Pulmonary artery endothelial cell (primary cell): ENCODE measurements around the gene MNDA. TPM values are rescaled to one million over a fixed set of nuclear protein-coding genes. Genes with fewer than 3 reads are reported as not detected.
"Not testable (repeated sequence)": the region's sequence is repeated elsewhere in the genome, so short reads cannot be mapped to it uniquely, and the experiment has no call there.

Experiments
- DNase-seq: peaks from one replicate; pipeline ENCODE4 v3.0.0-alpha.2; 2011; ENCODE audit warnings: low read depth, low spot score
- total RNA-seq: library from RNA; depleted of rRNA; stranded (reverse); fragments of >200 nt; gene quantifications from 2 replicates; pipeline ENCODE4 v1.2.3, GENCODE V29; 2014

The MNDA gene
- total RNA-seq, 1 donor from 2014 or later: not detected

GRCh38 chr1:158838660-158839059, 7.5 kb downstream of the MNDA start:
- DNase-seq: no peak

- DNase-seq: no peak
Observed at GRCh38 chr1:158839566-158839965, 8.4 kb downstream of the MNDA start.

DNA sequence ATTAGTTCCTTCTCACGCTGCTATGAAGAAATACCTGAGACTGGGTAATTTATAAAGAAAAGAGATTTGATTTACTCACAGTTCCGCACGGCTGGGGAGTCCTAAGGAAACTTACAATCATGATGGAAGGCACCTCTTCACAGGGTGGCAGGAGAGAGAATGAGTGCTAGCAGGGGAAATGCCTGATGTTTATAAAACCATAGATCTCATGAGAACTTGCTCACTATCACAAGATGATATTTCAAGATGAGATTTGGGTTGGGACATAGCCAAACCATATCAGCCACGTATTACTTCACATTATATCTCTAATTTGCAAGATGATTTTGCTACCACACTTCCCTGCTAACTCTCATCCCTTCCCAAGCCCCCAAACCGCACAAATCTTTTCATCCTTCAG, 9.1 kb downstream of the MNDA start:
- DNase-seq: no peak

GRCh38 chr1:158864595-158864994, 33.4 kb downstream of the MNDA start:
- no peak for DNase-seq

DNA sequence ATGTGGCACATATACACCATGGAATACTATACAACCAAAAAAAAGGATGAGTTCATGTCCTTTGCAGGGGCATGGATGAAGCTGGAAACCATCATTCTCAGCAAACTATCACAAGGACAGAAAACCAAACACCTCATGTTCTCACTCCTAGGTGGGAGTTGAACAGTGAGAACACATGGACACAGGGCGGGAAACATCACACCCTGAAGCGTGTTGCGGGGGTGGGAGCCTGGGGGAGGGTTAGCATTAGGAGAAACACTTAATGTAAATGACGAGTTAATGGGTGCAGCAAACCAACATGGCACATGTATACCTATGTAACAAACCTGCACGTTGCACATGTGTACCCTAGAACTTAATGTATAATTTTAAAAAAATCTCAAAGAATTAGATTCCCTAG, 39.3 kb downstream of the MNDA start:
- DNase-seq: not testable (repeated sequence)

GRCh38 chr1:158873141-158873540, 42.0 kb downstream of the MNDA start:
- DNase-seq: no peak

DNA sequence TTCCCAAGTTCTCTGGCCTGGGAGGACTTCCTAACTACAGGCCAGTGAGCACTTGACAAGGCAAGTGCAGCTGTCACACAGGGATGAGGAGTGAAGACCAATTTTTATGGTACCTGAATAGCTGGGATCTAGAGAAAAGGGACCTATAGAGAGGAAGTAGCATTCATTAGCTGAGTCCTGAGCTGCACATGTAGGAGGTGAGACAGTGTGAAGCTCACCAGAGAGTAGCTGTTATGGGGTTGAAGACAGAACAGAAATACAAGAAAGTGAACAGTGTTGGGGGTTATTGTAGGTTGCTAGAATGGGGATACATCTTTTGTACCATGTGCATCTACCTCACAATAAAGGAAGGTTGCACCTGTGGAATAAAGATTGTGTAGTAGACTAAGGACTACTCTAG, 62.5 kb downstream of the MNDA start:
- DNase-seq: no peak

- DNase-seq: no peak
Observed at GRCh38 chr1:158898722-158899121, 67.6 kb downstream of the MNDA start.

Other genes with a start within 250 kb of the MNDA start
- not detected in 2 replicates for gene OR10Z1, start 226.1 kb upstream of the MNDA start, total RNA-seq
- 0.13 and 0.14 TPM in 2 replicates for gene SPTA1, start 144.6 kb upstream of the MNDA start, total RNA-seq
- gene OR6K2, start 130.7 kb upstream of the MNDA start, total RNA-seq: not detected in 2 replicates
- gene OR6K3, start 110.6 kb upstream of the MNDA start, total RNA-seq: not detected in 2 replicates
- gene OR6K6, start 76.6 kb upstream of the MNDA start, total RNA-seq: not detected in 2 replicates
- gene OR6N1, start 59.2 kb upstream of the MNDA start, total RNA-seq: not detected in 2 replicates
- not detected in 2 replicates for gene OR6N2, start 50.1 kb upstream of the MNDA start, total RNA-seq
- not detected in 2 replicates for gene PYHIN1, start 100.2 kb downstream of the MNDA start, total RNA-seq
- 117 and 121 TPM in 2 replicates for gene IFI16, start 178.6 kb downstream of the MNDA start, total RNA-seq
- gene AIM2, start 245.4 kb downstream of the MNDA start, total RNA-seq: not detected in 2 replicates